ENCODE data around the gene LMBRD1. TPM values are rescaled to one million over a fixed set of nuclear protein-coding genes. Genes with fewer than 3 reads are reported as not detected.
"Not testable (repeated sequence)": the region's sequence is repeated elsewhere in the genome, so short reads cannot be mapped to it uniquely, and the experiment has no call there.

The LMBRD1 gene
- polyA plus RNA-seq (ENCODE audit: insufficient read depth in 1 of 5, insufficient read length in 5 of 5, low replicate concordance in 1 of 5) = 10 to 100 TPM; 53.6 to 86.1 (median 74.2) TPM
- long read RNA-seq, donor 1, transcript LMBRD1-202 (16 exons, 2,264 nt) = major isoform, 21 of 34 reads
- long read RNA-seq, donor 1, partial matches to known transcripts = 9 of 34 reads
- long read RNA-seq, donor 1, other reads (novel, unspliced or antisense) = 0 of 34 reads
- long read RNA-seq, donor 2, transcript LMBRD1-202 (16 exons, 2,264 nt) = major isoform, 13 of 26 reads
- long read RNA-seq, donor 2, partial matches to known transcripts = 8 of 26 reads
- long read RNA-seq, donor 2, other reads (novel, unspliced or antisense) = 0 of 26 reads
- long read RNA-seq, donor 3, transcript LMBRD1-202 (16 exons, 2,264 nt) = major isoform, 11 of 31 reads
- long read RNA-seq, donor 3, transcript LMBRD1-224 (1 exons, 2,851 nt) = minor isoform, 5 of 31 reads
- long read RNA-seq, donor 3, partial matches to known transcripts = 9 of 31 reads
- long read RNA-seq, donor 3, other reads (novel, unspliced or antisense) = 0 of 31 reads
- long read RNA-seq, donor 4, transcript LMBRD1-202 (16 exons, 2,264 nt) = major isoform, 10 of 34 reads
- long read RNA-seq, donor 4, partial matches to known transcripts = 18 of 34 reads
- long read RNA-seq, donor 4, other reads (novel, unspliced or antisense) = 0 of 34 reads
- long read RNA-seq, donor 5, transcript LMBRD1-202 (16 exons, 2,264 nt) = major isoform, 12 of 28 reads
- long read RNA-seq, donor 5, transcript LMBRD1-226 (16 exons, 2,092 nt) = minor isoform, 6 of 28 reads
- long read RNA-seq, donor 5, partial matches to known transcripts = 7 of 28 reads
- long read RNA-seq, donor 5, other reads (novel, unspliced or antisense) = 0 of 28 reads
- long read RNA-seq, donor 6, transcript LMBRD1-202 (16 exons, 2,264 nt) = major isoform, 22 of 43 reads
- long read RNA-seq, donor 6, transcript LMBRD1-224 (1 exons, 2,851 nt) = minor isoform, 7 of 43 reads
- long read RNA-seq, donor 6, partial matches to known transcripts = 10 of 43 reads
- long read RNA-seq, donor 6, other reads (novel, unspliced or antisense) = 0 of 43 reads
- long read RNA-seq, donor 7, transcript LMBRD1-202 (16 exons, 2,264 nt) = major isoform, 14 of 17 reads
- long read RNA-seq, donor 7, partial matches to known transcripts = 0 of 17 reads
- long read RNA-seq, donor 7, other reads (novel, unspliced or antisense) = 0 of 17 reads
- long read RNA-seq, donor 8, transcript LMBRD1-224 (1 exons, 2,851 nt) = major isoform, 5 of 10 reads
- long read RNA-seq, donor 8, partial matches to known transcripts = 0 of 10 reads
- long read RNA-seq, donor 8, other reads (novel, unspliced or antisense) = 0 of 10 reads

DNA sequence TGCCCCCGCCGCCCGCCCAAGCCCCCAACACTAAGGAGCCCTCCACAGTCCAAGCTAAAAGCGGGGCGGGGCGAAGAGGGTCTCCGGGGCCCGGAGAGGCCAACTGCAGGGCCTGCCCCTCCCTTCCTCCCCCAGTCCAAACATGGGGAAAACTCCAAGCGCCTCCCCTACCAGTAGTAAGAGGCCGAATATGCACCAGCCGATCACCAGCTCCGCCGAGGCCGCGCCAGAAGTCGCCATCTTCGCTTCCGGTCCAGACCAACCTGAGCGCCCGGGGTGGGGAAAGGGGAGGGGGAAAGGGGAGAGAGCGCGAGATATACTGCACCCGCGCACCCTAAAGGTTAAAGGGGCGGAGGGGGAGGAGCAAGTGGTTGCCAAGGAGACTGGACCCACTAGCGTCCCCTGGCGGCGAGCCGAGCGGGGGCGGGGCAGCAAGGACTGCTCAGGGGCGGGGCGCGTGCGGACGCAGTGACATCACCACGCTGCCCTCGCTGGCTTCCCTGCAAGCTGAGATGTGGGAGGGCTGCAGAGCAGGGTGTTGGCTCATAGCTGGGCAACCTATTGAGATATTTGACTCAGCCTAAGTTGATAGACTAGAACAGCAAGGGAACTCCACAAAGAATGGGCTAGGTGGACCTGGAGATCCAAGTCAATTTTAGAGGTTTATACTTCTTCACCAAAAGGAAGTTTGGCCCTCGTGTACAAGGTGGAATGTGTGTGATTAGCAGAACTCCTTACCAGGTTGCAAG, at the start of gene LMBRD1:
TSS of gene LMBRD1 (minus strand) at position 369 of the 749 bp plus-strand sequence. CDS start at position 240, 129 bp downstream.
- DNase-seq = peak; percentile 93 to 94

DNA sequence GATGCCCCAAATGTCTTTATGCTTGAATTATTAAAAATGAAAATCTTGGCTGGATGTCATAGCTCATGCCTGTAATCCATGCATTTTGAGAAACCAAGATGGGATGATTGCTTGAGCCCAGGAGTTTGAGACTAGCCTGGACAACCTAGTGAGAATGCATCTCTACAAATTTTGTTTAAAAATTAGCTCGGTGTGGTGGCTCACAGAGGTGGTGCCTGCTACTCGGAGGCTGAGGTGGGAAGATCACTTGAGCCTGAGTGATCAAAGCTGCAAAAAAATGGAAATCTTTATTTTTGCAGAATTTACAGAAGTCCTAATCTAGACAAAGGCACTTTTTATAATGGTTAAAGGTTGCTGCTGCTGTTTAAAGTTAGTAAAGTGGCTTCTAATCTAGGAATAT, 49.5 kb upstream of the LMBRD1 start:
- no peak for DNase-seq

DNA sequence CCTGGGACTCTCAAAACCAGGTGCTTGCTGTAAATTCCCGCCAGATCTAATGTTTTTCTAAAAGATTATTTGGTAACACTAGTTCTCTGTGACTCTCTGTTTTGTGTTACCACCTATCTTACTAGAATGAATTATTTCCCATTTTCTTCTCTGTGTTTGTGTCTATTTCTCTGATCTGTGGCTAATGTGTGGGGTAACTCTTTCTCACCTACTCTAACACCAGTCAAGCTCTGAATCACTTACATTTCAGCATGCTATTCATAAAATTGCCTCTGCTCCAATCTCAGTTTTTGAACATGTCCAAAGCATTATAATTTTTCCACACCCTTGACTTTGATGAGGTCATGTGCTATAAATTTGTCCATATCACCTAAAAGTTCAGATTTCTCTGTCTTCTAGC, 46.4 kb upstream of the LMBRD1 start:
- DNase-seq = no peak

DNA sequence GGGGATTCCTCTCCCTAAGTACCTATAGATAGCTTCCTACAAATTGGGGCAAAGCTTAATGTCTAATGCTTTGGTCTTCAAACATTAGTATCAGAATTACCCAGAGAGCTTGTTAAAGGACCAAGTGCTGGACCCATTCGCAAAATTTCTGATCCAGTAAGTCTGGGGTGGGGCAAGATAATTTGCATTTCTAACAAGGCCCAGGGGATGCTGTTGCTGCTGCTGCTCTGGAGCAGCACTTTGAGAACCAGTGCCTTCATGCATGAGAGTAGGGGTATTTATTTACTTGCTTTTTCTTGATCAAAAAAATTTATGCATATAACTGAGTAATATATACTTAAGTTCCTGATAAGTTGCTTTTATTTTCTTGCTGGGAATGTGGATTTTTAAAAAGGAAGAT, 45.1 kb upstream of the LMBRD1 start:
- DNase-seq = no peak

DNA sequence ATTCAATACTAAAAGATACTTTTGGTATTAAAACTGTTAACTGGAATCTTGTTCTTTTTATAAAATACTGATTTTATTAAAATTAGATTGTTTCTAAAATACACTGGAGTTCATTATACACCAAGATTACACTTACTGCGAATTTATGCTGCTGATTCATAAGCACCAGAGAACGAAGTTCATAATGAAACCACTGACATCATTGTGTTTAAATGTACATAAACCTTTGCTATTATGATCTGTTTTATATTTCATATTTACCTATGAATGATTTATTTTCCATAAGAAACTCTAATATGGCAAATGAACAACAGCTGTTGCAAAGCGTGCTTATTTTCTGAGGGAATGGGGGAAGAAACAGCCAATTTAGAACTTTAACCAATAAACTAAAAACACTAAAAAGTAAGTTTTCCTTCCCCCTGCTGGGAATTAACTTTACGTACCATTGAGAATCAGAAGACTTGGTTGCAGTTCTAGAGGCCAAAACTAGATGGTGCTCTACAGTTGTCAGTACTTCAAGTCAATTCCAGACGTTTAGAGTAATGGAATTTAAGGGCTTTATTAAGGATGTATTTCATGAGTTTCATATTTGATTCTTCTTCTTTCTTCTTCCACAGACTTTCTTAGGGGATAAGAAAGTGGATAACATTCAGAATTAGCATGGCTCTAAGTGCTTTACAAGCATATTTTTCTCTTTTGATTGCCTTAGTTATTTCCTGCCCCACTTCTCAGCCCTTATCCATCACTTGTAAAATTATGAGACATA, 38.8 kb upstream of the LMBRD1 start:
- DNase-seq = peak; percentile 57 to 72

DNA sequence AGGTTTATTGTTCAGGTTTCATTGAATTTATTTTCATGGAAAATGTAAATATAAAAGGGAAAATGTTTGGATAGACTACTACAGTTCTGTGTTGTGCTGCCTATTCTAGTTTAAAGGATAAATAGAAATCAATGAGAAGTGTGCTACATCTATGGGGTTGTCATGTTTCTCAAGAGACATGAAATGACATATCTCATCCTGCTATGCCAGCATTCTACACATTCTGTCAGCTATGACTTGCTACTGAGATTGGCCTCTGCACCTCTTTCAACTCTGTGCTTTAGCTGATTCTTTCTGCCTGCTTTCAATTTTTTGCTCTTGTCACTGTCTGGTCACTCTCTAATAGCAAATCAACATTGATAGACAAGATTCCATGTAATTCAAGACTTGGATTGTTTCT, 35.7 kb upstream of the LMBRD1 start:
- DNase-seq = no peak

DNA sequence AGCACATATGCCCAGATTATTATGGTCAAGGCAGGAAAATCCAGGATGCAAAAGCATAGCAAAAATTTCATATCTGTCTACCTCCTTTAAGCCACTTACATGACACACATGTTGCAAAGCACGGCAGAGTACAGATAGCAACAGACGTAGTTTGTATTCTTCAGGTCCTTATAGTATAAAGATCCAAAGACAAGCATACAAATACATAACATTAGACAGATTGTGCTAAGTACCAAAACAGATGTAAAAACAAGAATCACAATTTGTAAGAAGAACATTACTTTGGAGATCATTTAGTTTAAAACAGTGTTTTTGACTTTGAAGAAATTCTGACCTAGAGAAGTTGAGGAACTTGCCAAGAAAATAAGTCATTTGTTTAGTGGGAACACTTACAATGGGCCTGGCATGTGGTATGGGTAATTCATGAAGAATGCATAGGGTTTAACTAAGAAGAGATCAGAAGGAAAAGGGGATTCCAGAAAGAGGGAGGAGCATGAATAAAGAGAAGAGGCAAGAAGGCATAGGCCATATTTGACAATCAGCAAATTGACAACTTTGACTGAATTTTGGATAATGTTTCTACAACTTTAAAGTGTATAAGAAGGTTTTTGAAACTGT, 30.6 kb upstream of the LMBRD1 start:
- DNase-seq = peak; percentile 57 to 62

DNA sequence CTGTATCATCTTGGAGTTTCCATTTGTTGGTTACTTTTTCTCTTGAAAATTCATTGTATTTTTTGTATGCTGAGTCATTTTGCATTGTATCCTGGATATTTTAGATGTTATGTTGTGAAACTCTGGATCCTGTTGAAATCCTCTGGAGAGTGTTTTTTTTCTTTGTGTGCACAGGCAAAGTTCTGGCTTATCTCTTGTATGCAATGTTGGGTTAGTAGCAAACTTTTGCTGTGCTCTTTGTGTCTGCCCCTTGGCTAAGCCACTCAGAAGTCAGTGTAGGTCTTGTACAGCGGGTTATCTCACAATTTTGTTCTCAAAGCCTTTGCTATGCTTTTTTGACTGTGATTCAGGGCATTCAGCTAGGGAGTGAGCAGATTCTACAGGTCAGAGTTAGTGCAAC, 29.1 kb upstream of the LMBRD1 start:
- no peak for DNase-seq

DNA sequence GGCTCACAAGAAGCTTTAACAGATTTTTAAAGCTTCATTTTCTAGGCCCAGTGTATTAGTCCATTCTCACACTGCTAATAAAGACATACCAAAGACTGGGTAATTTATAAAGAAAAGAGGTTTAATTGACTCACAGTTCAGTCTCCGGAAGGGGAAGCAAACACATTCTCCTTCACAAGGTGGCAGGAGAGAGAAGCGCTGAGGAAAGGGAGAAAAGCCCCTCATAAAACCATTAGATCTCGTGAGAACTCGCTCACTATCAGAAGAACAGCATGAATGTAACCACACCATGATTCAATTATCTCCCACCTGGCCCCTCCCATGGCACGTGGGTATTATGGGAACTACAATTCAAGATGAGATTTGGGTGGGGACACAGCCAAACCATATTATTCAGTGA, 27.5 kb upstream of the LMBRD1 start:
- DNase-seq = not testable (repeated sequence)

DNA sequence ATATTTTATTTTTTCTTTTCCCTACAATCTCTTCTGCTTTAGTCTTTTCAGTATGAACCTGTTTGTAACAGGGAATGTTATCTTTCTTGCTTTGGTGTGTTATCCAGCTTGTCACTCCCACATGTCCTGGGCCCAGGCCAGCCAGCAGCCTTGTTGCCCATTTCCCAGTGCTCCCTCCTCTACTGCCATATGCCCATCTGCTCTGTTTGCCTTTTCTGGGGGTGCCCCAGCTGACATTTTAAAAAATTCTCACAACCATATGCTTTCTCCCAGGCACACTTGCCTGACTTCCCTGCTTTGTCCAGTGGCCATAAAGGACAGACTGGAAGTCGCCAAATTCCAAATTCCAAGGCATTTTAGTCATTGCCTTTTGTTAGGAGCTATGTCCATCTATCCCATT, 23.6 kb upstream of the LMBRD1 start:
- no peak for DNase-seq

DNA sequence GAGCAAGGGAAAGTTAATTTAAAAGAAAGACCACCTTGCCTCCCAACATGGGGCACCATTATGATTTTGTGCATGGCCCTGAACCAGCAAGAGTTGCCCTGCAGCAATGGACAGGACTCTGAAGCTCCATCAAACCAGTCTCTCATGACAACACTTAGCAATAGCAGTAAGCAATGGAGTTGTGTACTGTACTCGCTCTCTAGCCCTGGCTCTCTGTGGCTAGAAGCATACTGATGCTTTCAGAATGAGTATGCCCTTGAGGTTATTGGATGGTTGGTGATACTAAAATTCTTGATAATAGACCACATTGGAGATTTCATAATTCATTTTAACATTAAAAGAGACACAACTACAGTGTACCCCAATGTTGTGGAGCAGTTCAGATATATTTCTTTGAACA, 23.2 kb upstream of the LMBRD1 start:
- no peak for DNase-seq

DNA sequence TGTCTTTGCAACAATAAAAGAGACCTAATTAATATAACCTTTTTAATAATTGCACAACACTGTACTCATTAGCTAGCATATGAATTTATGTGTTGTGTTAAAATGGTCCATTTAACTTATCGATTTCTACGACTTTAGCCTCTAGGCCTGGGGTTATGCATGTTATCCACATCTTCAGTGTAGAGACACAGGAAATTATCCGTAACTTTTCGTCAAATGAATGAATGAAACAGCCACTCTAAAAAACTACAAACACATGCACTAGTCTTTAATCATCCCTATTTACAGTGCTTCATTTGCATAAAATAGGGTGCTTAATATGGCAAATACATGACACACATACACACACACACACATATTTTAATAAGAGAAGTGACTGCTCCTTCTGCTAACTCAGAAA, 22.3 kb upstream of the LMBRD1 start:
- DNase-seq = no peak

DNA sequence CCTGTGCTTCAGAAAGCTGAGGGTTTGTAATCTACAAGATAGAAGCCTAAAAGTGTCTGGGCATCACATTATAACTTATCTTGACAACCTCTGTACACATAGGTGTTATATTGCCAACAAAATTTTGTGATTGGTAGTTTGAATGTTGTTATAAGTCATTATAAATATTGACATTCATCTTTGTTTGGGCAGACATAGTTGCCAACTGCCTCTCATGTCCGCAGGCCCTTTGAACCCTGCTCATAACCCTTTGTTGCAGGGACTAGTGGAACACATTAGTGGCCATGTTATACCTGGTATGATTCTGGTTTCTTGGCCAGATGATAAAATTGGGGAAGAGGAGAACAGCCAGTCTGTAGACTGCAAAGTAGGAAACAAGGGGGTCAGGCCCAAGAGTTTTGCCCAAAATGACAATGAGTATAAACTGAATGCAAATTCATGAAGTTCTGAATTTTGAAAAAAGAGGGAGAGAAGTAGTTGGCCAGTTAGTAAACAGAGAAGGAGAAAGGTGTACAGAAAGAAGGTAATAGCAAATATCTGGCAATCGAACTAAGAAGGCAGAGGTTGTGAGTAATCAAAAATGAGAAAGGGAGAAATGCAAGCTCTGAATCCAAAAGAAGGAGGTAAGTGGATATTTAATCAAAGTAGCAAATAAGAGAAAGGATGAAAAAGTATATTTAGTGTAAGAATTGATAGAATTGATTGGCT, 21.6 kb upstream of the LMBRD1 start:
- no peak for DNase-seq

DNA sequence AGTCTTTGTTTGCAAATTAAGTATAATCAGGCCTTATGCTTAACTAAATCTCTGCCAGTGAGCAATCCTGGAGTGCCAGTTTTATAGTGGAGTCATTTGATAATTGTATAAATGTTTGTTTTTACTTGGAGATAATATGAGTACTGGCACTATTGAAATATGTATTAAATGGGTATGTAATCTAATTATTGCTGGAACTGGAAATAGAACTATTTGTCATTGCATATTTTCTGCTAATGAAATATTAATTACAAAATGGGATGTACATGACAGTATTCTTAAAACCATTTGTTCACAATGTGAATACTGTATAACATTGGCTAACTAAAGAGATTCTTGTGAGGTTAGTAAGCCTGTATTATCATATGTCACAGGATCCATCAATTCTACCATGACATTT, 20.5 kb upstream of the LMBRD1 start:
- DNase-seq = no peak

DNA sequence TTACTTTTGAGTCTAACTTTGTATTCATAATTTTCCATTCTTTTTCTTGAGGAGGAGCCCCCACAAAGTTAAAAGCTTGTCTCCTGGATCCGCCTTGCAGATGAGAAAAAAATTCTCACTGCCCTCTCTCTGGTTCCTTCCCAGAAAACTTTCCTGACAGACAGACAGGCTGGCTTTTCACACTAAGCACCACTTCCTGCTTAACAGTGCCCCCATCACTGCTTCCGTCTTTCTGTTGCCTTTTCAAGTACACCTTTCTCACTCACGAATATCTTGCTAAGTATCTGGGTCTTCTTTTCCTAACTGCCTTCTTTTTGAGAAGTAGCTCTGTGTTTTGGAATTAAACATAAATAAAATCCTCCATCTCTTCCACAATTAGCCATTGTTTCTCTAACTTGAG, 19.8 kb upstream of the LMBRD1 start:
- no peak for DNase-seq

DNA sequence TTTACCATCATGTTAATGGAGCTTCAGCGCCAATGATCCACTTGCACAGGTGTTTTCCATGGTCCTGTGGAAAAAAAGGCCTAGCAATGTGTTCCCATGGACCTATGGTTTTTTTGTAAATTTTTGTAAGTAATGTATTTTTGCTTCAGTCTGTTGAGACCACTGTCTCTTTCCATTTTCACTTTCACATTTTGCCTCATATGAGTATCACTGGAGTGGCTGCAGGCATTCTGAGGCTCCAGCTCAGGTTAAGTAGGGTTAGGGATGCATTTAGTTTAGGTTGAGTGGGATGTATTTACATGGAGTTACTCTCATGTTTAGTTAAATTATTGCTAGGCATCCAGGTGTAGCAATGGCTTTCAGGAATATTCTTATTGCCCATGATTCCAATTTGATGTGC, 19.2 kb upstream of the LMBRD1 start:
- DNase-seq = no peak

DNA sequence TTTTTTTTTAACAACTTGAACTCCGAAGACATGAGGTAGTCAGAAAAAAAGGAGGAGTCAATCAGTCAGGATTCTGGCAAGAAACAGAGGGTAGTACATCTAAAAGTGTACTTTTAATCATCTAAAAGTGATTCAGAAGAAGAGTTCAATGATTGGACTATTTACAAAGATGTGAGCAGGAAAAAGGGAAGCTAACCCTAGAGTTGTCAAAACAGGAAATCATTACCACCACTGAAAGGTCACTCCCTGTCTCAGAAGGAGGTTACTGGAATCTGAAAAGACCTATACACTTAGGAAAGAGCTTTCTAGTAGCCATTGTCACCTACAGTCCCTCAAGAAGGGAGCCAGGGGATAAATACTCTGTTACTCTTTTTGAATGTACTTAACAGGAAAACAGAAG, 16.7 kb upstream of the LMBRD1 start:
- no peak for DNase-seq

DNA sequence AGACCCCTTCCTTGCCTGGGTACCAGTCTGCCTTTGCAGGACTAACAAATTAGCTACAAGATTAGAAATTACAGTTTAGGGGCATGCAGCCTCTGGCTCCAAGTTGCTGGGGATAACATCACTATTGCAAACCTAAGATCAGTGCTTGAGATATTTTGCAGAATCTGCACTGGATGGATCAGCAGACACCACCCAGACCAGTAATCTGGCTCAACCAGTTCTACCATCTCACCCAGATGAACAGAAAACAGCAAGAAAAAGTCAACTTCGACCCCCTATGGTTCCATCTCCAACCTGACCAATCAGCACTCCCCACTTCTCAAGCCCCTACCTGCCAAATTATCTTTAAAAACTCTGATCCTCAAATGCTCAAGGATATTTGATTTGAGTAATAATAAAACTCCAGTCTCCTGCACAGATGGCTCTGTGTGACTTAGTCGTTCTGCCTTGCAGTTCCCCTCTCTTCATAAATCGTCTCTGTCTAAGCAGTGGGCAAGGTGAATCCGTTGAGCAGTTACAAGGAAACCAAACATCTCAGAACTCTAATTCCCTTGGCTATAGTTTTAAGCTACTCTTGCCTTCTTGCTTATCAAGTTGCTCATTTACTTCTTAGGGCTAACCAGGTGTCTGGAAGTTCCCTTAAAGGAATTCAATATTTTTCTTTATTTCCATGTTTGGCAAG, 16.1 kb upstream of the LMBRD1 start:
- DNase-seq = no peak

DNA sequence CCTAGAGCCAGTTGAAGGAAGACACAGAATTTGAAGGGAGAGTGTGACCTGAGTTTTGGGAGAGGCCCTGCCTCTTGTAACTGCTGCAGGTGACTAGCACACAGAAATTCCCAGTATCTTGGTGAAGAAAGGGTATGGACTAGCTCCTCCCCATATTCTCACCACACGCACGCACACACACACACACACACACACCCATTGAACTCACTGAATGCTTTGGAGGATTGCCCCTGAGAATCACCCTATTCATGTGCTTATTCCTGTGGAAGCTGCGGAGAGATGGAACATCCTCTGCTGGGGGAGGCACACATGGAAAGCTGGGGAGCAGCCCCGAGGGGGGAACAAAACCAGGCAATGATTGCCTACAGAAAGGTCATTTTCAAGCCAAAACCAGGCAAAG, 6.2 kb upstream of the LMBRD1 start:
- DNase-seq = no peak

Data from right lung (tissue), 10 donors.